GM19372 (cell line): ENCODE data around the gene GABRG2.

ENCODE experiments used
- ATAC-seq: cut with Tn5 transposase; IDR thresholded peaks from one replicate; pipeline ENCODE4 v1.9.1; 2021; ENCODE audit warnings: mild to moderate bottlenecking, low read depth, moderate library complexity; ENCODE audit not compliant: unreplicated experiment

GABRG2 gene

GRCh38 chr5:162187371-162187770, 119.8 kb downstream of the GABRG2 start:
- no peak for ATAC-seq

- ATAC-seq: no peak
Measured at GRCh38 chr5:162189719-162190118, 122.1 kb downstream of the GABRG2 start.

- no peak for ATAC-seq
Measured at GRCh38 chr5:162193012-162193411, 125.4 kb downstream of the GABRG2 start.

GRCh38 chr5:162196351-162196750, 128.8 kb downstream of the GABRG2 start:
- no peak for ATAC-seq

- no peak for ATAC-seq
Measured at GRCh38 chr5:162202285-162202880, 134.8 kb downstream of the GABRG2 start.
